ENCODE data around the gene NTN5.
A peak's percentile ranks its signal among the peaks of the same experiment; 100 is the strongest.
"Not testable (repeated sequence)": the region's sequence is repeated elsewhere in the genome, so short reads cannot be mapped to it uniquely, and the experiment has no call there.

NTN5 gene, protein sequence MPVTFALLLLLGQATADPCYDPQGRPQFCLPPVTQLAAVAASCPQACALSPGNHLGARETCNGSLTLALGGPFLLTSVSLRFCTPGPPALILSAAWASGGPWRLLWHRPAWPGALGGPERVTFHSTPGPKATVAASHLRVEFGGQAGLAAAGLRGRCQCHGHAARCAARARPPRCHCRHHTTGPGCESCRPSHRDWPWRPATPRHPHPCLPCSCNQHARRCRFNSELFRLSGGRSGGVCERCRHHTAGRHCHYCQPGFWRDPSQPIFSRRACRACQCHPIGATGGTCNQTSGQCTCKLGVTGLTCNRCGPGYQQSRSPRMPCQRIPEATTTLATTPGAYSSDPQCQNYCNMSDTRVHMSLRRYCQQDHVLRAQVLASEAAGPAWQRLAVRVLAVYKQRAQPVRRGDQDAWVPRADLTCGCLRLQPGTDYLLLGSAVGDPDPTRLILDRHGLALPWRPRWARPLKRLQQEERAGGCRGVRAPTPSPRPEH

DNA sequence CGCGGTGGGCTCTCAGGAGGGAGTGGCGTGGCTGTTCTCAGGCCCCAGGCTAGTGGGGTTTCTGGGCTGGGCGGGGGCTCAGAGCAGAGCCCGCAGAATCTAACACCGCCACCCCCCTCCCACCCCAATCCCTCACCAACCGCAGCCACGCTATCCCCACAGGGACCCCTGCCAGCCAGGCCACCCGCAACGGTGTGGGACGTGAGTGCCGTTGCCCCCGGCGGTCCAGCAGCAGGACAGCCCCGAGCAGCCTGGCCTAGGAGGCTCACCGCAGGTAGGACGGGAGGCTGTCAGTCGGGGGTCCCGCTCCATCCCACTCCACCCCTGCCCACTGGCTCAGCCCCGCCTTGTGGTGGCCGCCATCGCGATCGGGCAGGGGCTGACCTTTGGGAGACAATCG is at the start of gene NTN5:
NTN5 (minus strand) TSS at position 24 of the 400 bp plus-strand sequence. CDS start 2,031 bp downstream, outside the sequence.
- no peak for DNase-seq

DNA sequence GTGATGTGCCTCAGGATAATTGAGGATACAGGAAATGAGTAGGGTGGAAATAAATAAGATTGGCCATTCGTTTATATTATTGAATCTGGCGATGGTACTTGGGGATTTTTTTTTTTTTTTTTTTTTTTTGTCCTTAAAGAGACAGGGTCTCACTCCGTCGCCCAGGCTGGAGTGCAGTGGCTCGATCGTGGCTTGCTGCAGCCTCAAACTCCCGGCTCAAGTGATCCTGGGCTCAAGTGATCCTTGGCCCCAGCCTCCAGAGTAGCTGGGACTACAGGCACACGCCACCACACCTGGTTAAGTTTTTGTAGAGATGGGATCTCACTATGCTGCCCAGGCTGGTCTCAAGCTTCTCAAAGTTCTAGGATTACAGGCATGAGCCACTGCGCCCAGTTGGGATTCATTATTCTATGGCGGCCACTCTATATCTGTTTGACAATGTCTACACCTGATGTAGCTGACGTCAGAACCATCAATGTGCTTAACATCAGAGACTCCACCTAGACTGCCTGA is 49.4 kb upstream of the NTN5 start:
- DNase-seq: no peak

DNA sequence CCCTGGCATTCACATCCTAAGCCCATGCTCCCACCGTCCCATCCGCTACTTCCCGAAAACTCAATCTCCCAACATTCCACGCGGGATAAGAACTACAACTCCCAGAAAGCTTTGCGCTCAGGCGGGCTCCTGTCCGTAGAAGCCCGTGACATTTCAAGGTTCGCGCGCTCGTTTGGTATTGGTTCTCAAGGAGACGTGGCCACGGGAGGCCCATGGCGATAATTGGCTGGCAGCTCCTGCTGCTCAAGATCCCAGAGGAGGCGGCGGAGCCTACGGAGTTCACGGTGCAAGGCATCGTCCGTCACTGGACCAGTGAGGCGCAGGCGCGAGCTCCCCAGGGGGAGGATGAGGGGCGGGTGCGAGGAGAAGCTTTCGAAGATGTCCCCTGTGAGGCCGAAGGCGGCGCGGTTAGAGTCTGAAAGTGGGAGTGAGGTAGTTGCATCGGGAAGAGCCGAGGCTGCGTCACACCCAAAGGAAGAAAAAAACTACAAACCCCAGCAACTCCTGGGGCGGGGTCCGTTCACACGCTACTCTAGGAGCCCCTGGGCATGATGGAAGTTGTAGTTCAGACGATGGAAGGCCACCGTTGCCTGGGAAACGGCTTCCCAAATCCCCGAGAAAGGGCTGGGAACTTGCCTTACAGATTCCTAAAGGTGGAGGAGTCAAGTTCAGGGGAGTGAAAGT is 47.9 kb upstream of the NTN5 start:
- peak; percentile 97 for DNase-seq

DNA sequence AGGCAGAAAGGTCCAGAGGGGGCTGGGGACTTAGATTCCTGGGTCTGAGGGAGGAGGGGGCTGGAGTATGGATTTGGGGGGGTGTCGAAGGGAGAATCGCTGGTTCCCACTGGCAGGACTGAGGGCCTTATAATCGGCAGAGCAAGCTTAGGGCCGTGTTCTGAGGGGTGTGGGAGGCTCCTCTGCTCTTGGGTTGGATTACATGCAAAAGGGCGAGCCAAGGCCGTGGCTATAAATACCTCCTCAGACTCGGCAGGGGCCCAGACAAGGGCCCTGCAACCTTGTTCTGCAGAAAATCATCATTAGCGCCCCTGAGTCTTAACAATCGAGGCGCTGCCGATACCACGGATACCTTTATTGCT is 47.4 kb upstream of the NTN5 start:
- no peak for DNase-seq

DNA sequence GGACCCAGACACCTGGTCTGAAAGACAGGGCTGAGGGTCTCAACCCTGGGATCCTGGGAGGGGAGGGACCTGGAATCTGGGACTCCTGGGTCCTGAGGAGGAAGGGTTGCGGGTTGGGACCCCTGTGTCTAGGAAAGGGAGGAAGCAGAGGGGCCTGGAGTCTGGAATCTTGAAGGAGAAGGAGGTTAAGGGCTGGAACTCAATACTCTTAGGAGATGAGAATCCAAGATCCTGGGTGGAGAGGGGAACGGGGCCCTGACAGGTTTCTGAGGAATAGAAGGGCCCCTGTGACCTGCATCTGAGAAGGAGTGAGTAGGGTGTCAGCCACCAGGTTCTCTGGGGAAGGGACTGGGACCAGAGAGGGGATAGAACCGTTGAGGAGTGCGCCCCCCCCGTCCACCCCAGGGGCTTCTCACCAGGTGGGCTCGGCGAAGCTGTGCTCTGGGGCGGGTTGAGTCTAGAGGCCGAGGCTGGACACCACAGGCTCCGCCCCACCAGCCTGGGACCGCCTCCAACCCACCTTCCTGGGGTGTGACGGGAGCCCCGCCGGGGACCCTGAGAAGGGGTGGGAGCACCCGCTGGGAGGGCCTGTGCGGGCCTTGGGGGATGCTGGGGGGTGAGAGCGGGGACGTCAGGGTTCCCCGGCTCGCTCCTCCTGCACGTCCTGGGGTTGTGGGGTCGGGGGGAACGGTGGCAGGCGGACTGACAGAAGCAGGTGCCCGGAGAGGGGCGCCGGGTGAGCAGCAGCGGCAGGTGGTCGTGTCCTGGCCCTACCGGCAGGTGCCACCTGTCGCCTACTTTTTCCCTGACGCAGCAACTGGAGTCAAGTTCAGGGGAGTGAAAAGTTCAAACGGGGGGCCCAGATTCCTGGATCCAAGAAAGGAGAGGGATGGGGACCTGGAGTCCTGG is 46.7 kb upstream of the NTN5 start, which contains the start of gene MAMSTR:
MAMSTR (minus strand) TSS at position 463 of the 909 bp plus-strand sequence. CDS start 694 bp downstream, outside the sequence.
- no peak for DNase-seq

DNA sequence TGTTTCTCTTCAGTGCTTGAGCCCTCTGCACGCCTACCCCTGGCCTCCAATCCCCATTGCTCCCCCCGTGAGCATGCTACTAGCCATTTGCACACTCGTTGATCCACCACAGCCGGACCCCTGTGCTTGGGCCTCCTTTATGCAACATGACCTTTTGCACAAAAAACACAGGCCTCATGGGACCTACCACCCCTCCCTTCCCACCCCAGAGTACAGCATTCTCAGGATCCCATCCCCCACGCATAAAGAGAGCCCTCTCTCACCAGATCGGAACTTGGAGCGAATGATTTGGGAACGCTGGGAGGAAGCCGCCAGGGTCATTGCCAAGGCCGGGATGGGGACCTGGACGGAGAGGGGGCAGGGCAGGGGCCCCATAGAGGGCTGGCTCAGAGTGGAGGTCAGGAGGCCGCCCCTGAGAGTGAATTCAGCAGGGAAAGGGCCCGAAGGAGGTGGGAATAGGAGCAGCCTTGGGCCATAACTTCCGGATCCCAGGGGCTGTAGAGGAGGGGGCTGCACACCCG is 46.0 kb upstream of the NTN5 start:
- DNase-seq: no peak

DNA sequence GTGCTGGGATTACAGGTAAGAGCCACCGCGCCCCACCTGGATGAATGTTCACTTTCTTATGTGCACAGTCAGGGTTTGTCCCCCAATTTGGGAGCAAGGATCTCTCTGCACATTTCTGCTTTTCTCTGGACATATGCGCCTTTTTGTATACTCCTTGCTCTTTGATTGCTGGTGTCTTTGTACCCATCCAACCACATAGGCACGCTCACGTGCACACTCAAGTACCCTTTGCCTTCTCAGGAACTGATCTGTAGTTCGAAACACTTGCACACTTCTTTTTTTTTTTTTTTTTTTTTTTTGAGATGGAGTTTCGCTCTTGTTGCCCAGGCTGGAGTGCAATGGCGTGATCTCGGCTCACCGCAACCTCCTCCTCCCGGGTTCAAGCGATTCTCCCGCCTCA is 45.3 kb upstream of the NTN5 start:
- not testable (repeated sequence) for DNase-seq

DNA sequence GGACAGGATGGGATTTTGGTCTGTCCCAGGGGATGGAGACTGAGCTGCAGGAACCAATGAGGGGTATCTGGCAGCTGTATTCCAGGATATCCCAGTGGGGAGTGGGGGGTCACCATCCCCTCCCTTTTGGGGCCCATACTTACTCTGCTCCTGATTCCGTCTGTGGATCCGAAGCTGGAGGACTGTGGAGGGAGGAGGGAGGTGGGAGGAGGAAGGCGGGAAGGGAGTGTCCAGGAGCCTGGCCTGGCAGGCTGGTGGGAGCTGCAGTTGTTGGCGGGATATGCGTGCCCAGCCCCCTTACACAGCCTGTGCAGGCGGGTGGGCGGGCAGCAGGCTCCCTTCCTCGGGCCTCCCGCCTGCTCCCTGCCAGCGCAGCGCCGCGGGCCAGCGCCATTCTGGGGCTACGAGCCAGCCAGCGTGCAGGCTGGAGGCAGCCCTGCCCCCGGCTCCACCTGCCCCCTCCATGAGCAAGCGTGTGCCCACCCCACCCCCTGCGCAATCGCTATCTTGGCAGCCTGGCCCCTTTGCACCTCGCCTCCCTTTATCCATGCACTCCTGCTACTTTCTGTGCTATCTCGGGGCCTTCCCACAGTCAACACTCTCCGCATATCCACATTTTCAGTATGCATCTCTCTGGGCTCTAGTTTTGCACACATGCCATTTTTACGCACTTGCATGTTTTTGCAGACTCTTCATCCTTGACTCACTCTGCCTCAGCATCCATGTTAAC is 43.9 kb upstream of the NTN5 start:
- DNase-seq: no peak

DNA sequence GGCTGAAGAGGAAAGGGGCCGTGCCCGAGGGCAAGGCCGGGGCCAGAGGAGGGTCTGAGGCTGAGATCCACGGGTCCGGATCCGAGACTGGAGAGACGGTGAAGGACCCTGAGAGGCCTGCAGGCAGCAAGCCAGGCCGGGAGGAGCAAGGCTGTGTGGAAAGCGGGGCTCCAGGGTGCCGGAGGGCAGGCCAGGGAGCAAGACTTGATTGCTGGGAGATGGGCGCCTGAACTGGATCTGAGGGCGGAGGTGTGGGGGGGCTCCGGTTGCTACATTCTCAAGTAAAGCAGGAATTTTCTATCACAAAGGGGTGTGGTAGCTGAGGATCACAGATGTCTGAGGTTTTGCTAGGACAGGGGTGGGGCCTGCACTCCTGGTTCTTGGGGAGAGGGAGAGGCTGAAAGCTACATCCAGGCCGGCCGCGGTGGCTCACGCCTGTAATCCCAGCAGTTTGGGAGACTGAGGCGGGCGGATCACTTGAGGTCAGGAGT is 42.9 kb upstream of the NTN5 start:
- DNase-seq: no peak

DNA sequence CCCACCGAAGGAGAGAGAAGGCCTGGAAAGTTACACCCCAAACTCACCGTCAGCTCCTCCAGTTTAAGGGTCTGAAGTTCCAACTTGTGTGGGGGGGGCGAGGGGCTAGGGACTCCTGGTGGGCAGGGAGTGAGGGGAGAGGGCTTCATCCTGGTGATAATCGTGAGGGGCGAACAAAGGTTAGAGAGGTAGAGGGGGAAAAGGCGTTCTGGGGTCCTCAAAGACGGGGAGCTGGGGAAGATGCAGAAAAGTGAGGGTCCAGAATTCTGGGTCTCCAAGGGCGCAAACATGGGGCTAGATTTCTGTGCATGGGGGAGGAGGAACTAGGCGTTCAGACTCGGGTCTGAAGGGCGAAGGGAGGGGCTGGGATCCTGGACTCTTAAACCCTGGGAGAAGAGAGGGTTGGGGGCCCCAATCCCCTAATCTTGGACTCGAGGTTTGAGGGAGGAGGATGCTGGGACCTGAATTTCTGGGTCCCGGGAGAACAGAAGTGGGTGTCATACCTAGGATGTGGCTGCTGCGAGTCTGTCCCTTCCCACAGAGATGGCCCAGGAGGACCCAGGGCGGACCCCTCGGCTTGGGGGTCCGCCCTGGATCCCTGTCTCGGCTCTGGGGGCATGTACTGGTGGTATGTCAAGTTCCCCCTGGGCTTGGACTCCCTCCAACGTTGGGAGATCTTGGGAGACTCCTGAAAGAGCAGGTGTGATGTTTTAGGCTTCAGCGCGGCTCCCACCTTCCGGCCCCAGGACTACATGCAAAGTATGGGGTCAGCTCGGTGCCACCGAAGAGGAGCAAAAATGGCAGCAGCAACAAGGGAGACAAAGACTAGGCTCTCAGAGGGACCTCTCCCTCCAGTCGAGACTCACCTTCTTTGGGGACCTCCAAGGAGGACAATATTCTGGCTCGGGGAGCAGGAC is 42.2 kb upstream of the NTN5 start:
- DNase-seq: no peak

DNA sequence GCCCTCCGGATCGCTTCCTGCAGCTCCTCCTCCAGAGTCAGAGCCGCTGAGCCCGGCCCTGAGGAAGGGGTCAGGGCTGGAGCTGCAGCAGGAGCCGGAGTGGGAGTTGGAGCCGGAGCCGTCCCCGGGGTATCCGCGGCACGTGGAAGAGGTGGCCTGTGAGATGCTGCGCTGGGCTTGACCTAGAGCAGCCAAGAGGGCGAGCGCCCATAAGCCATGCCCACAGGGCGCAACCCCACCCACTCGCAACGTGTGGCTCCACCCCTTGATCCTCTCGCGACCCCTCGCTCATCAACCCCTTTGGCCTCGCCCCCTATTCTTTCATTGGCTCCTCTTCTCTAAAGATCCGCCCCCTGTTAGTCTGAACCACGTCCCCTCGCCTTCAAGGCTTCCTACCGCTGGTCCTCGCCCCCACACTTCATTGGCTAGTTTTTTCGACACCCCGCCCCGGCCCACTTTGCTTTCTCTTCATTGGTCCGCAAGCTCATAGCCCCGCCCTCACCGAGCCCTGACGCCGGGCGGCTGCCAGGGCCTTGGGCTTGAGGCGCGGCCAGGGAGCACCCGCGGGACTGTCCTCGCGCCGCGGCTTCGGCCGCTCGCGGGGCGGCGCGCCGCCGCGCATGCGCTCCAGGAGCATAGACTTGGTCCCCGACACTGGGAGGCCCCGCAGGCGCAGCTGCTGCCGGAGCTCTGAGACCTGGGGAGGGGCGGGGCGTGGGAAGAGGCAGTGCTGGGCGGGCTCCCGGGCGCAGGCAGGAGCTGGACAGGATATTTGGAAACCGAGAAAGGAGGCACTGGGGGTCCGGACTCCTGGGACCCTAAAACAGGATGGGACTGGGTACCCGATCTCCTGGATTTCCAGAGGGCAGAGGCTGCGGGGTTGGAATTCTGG is 41.3 kb upstream of the NTN5 start:
- peak; percentile 100 for DNase-seq

DNA sequence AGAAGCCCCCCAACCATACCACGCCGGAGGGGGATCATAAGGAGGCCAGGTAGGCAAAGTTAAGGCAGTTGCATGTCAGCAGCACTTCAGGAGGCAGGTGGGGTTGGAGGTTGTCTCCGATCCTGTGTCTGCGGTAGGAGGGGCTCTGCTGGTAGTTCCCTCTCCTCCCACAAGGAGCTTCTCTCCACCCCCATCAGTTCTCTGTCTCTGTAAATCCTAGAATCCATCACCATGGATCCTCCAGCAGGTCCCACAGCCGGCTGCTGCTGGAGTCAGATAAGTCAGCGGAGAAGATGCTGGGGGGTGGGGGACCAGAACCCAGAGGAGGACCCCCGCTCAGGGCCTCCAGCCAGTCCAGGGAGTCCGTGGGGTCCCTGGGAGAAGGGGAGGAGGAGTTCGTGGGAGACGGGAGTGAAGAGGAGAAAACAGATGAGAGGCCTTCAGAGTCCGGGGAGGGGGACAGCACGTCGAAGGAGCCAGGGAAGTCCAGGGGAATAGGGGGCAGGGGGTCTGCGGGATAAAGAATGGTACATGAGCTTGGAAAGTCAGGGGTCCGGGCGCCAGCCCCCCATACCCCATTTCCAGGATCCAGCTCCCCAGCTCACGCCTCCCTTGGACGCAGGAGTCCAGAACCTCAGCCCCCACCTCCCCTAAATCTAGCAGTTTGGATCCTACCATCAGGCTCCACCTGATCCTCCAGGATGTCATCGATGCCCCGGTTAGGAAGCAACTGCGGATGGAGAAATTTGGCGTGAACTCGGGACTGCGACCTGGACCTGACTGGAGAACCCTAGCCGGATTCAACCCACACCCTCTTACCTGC is 40.4 kb upstream of the NTN5 start:
- no peak for DNase-seq

DNA sequence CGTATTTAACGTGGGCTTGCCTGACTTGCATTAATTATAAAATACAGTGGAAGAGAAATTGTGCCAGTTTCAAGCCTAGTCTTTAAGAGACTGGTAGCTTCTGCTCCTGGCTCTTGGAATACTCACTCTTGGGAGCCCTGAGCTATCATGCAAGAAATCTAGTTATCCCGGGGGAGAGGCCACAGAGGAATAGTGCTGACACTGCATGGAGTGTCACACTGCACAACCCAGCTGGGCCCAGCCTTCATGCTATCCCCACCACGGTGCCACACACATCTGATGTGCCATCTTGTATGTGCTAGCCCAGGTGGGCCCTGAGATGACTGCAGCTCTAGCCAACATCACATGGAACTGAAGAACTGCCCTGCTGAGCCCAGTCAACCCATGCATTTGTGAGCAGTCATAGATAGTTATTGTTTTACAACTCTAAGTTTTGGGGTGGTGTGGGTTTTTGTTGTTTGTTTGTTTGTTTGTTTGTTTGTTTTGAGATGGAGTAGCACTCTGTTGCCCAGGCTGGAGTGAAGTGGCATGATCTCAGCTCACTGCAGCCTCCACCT is 38.4 kb upstream of the NTN5 start:
- DNase-seq: no peak

DNA sequence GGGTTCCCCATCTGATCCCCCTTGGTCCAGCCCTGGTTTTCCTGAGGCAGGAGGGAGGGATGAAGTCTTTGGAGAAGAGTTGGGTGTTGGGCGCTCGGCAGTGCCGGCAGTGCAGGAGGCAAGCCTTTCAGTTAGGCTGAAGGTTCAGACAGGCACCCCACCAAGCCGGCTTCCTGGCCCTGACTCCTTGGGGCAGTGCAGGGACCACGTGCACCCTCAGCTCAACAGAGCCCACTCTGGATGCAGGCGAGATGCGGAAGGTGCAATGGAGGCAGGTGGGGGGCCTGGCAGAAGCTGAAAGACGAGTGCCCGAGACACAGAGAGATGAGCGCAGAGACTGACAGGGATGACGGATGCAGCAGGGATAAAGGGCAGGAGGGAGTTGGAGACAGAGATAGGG is 35.7 kb upstream of the NTN5 start:
- DNase-seq: no peak

DNA sequence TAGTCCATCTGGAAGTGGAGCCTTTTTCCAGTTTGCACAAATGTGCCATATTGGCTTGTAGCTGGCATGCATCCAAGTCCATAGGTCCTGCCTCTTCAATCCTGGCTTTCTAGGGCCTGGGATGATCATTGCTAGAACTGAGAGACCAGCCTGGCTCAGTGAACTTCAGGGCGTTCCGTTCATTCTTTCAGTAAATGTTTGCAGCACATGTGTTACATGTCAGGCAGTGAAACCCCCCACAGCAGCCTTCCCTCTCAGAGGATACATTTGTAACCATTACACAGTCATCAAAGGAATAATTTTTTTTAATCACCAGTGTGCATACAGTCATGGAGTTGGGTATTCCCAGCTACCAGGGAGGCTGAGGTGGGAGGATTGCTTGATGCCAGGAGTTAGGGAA is 32.6 kb upstream of the NTN5 start:
- no peak for DNase-seq

DNA sequence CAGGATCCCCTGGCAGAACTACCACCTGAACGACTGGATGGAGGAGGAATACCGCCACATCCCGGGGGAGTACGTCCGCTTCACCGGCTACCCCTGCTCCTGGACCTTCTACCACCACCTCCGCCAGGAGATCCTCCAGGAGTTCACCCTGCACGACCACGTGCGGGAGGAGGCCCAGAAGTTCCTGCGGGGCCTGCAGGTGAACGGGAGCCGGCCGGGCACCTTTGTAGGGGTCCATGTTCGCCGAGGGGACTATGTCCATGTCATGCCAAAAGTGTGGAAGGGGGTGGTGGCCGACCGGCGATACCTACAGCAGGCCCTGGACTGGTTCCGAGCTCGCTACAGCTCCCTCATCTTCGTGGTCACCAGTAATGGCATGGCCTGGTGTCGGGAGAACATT is 30.5 kb upstream of the NTN5 start:
- DNase-seq: no peak

DNA sequence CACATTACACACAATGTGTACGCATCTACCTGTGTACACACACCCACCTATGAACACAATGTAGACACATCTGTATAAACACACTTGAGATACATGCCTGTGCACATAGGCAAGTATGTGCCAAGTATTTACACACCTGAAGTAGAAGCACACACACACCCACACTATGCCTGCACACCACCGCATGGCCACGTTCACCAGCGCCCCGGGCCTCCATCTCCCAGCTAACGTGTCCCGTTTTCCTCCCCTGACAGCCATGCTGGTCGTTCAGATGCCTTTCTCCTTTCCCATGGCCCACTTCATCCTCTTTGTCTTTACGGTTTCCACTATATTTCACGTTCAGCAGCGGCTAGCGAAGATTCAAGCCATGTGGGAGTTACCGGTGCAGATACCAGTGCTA is 29.9 kb upstream of the NTN5 start:
- no peak for DNase-seq

DNA sequence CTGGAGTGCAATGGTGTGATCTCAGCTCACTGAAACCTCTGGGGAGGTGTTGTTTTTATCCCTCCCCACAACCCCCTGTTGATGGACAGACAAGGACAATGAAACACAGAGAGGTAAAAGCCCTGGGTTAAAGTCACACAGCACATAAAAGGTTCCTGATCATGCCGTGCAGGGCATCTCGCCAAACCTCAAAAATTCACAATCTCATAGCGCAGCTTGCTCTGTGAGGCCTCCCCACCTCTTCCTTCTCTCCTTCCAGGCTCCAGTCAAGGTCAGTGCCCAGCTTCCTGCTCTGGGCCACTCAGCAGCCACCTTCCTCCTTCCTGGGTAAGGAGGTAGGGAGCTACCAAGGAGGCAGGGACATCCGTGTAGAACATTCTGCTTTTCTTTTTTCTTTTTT is 25.2 kb upstream of the NTN5 start:
- no peak for DNase-seq
